Parathyroid adenoma (tissue), 2 donors: Measurements from ENCODE around the gene RAB19.

ENCODE experiments used
- H2AFZ ChIP-seq: fragments of 300-600 bp; sonication (generic); one replicate; pipeline ENCODE4 v1.7.0; 2017; ENCODE audit warnings: antibody characterized with exemption, mild to moderate bottlenecking
- H3K27ac ChIP-seq: fragments of 300-600 bp; sonication (generic); one replicate; pipeline ENCODE4 v1.7.0; 2017
- H3K27me3 ChIP-seq: fragments of 300-600 bp; sonication (generic); one replicate; pipeline ENCODE4 v1.7.0; 2017; ENCODE audit warnings: low read length; ENCODE audit not compliant: control insufficient read depth, insufficient read depth
- H3K36me3 ChIP-seq: fragments of 300-600 bp; sonication (generic); one replicate; pipeline ENCODE4 v1.7.0; 2017; ENCODE audit warnings: low read length; ENCODE audit not compliant: control insufficient read depth, insufficient read depth
- H3K4me1 ChIP-seq: fragments of 300-600 bp; sonication (generic); one replicate; pipeline ENCODE4 v1.7.0; 2017; ENCODE audit warnings: control low read depth
- H3K4me2 ChIP-seq: fragments of 300-600 bp; sonication (generic); one replicate; pipeline ENCODE4 v1.7.0; 2017; ENCODE audit warnings: low read length
- H3K4me3 ChIP-seq: fragments of 300-600 bp; sonication (generic); one replicate; pipeline ENCODE4 v1.7.0; 2017; ENCODE audit warnings: low read depth, low read length
- H3K79me2 ChIP-seq: fragments of 300-600 bp; sonication (generic); one replicate; pipeline ENCODE4 v1.7.0; 2017; ENCODE audit warnings: control low read depth
- H3K9ac ChIP-seq: fragments of 300-600 bp; sonication (generic); one replicate; pipeline ENCODE4 v1.7.0; 2017; ENCODE audit warnings: mild to moderate bottlenecking
- H3K9me3 ChIP-seq: fragments of 300-600 bp; sonication (generic); one replicate; pipeline ENCODE4 v1.7.0; 2017; ENCODE audit warnings: low read length; ENCODE audit not compliant: control insufficient read depth
- TF ChIP-seq, protein P1 (sequence below): fragments of 300-600 bp; sonication (generic); IDR thresholded peaks from one replicate; pipeline ENCODE4 v1.7.0; 2017; ENCODE audit warnings: antibody characterized with exemption, mild to moderate bottlenecking
- donor health status: primary hyperparathyroidism.

RAB19 gene

DNA sequence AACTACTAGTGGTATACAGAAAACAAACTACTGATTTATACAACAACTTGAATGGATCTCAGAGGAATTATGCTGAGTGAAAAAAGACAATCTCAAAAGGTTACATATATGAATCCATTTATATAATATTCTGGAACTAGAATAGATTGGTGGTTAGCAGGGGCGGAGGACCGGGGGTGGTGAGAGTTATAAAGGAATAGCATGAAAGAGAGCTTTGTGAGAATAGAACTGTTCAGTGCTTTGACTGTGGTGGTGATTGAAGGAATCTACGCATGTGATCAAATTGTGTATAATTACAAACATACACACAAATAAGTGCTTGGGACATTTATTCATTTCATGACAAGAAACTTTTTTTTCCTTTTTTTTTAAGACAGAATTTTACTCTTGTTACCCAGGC, 19.6 kb downstream of the RAB19 start:
- Histone ChIP-seq H3K79me2 (no peaks in the 10 kb centered on the region), H3K4me2 (no peak overlapping the region), H3K4me3 (no peak overlapping the region), H3K4me1 (no peaks in the 10 kb centered on the region), H3K9me3 (no peaks in the 10 kb centered on the region), H3K27ac (no peak overlapping the region), H3K36me3 (no peaks in the 10 kb centered on the region), H2AFZ (no peak overlapping the region), H3K27me3 (no peaks in the 10 kb centered on the region), H3K9ac (no peak overlapping the region)
- TF ChIP-seq, protein P1, sequence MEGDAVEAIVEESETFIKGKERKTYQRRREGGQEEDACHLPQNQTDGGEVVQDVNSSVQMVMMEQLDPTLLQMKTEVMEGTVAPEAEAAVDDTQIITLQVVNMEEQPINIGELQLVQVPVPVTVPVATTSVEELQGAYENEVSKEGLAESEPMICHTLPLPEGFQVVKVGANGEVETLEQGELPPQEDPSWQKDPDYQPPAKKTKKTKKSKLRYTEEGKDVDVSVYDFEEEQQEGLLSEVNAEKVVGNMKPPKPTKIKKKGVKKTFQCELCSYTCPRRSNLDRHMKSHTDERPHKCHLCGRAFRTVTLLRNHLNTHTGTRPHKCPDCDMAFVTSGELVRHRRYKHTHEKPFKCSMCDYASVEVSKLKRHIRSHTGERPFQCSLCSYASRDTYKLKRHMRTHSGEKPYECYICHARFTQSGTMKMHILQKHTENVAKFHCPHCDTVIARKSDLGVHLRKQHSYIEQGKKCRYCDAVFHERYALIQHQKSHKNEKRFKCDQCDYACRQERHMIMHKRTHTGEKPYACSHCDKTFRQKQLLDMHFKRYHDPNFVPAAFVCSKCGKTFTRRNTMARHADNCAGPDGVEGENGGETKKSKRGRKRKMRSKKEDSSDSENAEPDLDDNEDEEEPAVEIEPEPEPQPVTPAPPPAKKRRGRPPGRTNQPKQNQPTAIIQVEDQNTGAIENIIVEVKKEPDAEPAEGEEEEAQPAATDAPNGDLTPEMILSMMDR, result no peak

DNA sequence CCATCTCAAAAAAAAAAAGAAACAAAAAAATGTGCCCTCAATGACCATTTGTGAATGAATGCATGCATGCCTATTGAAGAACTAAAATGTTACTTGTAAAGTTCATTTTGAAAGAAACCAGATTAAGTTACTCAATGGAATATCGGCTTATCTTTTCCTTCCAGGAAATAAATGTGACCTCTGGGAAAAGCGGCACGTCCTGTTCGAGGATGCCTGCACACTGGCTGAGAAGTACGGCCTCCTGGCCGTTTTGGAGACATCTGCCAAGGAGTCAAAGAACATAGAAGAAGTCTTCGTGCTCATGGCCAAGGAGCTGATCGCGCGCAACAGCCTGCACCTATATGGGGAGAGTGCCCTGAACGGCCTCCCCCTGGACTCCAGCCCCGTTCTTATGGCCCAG, 21.9 kb downstream of the RAB19 start:
- Histone ChIP-seq H3K9me3 (no peaks in the 10 kb centered on the region), H3K27me3 (no peaks in the 10 kb centered on the region), H3K9ac (no peak overlapping the region), H3K27ac (no peak overlapping the region), H2AFZ (no peak overlapping the region), H3K79me2 (no peaks in the 10 kb centered on the region), H3K36me3 (no peaks in the 10 kb centered on the region), H3K4me2 (no peak overlapping the region), H3K4me1 (no peaks in the 10 kb centered on the region), H3K4me3 (no peak overlapping the region)
- TF ChIP-seq, protein P1, result no peak

DNA sequence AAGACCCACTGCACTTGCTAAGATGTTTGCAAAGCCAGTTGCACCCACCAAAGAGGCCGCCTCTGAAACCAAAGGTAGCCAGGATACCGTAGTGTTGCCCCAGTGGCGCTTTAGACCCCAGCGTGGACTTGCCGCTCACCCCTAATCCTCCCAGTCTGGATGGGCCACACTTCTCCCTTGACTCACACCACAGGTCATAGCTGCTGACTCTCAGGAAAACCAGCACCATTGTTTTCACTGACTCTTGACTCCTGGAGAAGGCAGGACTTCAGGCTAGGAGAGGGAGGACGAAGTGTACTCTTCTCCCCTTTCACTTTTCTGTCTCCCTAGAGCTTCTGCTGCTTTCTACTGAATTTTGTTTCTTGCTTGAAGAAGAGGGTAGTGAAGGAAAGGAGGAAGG, 22.3 kb downstream of the RAB19 start:
- H3K9me3 ChIP-seq, result no peaks in the 10 kb centered on the region
- no peaks in the 10 kb centered on the region for H3K4me1 ChIP-seq
- H3K4me2 ChIP-seq, result no peak overlapping the region
- H3K27ac ChIP-seq, result no peak overlapping the region
- no peak overlapping the region for H3K4me3 ChIP-seq
- no peaks in the 10 kb centered on the region for H3K27me3 ChIP-seq
- no peaks in the 10 kb centered on the region for H3K36me3 ChIP-seq
- TF ChIP-seq, protein P1, result no peak
- H2AFZ ChIP-seq, result no peak overlapping the region
- no peak overlapping the region for H3K9ac ChIP-seq
- no peaks in the 10 kb centered on the region for H3K79me2 ChIP-seq

DNA sequence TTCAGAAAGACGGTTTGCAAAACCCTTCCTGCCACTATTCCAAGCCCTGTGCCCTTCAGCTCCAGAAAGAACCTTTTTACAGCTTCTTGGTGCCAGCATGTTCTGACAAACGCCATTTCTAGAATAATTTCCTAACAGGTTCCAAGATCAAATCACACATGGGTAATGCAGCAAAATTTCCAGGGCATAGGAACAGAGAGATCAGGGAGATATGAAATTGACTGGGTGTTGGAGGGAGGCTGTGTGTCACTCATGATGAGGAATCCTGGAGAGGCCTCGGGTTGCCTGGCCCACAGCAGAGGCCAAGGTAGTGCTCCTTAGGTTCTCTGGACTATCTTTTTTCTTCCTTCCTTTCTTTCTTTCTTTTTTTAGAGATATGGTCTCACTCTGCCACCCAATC, 29.5 kb downstream of the RAB19 start:
- Histone ChIP-seq H3K4me3 (no peak overlapping the region), H3K9ac (no peak overlapping the region), H3K4me1 (peaks cover 5% of the 10 kb centered on the region), H3K27ac (no peak overlapping the region), H3K4me2 (no peak overlapping the region), H3K79me2 (no peaks in the 10 kb centered on the region), H3K36me3 (no peaks in the 10 kb centered on the region), H3K9me3 (no peaks in the 10 kb centered on the region), H3K27me3 (no peaks in the 10 kb centered on the region), H2AFZ (peak overlapping the region; percentile 43)
- TF ChIP-seq, protein P1, result no peak

DNA sequence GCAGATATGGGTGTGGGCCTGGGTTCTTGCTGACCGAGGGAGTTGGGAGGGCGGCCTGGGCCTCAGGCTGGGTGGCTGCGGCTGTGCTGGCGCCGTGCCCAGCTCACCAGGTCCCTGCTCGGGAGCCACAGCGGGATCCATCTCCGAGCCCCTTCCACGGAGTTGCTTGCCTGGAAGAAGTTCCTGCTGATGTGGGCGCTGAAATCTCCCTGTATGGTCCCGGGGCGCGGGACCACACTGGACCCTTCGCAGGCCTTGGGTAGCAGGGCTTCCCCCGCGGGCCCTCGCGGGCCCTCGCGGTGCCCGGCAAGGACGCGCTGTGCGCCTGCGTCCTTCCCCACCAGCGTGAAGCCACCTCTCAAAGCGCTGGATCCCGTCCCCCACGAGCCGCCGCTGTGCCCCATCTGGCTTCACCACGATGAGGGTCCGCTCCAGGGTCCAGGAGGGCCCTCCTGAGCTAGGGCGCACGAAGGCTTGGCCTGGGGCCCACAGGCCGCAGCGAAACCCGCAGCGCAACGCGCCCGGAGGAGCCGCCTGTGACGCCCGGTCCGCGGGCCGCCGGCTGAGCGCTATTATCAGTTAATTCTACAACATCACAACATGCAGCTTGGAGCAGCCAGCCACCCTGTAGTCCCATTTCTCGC, 31.5 kb downstream of the RAB19 start:
- Histone ChIP-seq H3K9me3 (no peaks in the 10 kb centered on the region), H2AFZ (peak overlapping the region; percentile 30), H3K79me2 (no peaks in the 10 kb centered on the region), H3K27ac (no peak overlapping the region), H3K4me3 (no peak overlapping the region), H3K27me3 (no peaks in the 10 kb centered on the region), H3K4me1 (peaks cover 5% of the 10 kb centered on the region), H3K36me3 (no peaks in the 10 kb centered on the region), H3K4me2 (no peak overlapping the region), H3K9ac (no peak overlapping the region)
- TF ChIP-seq, protein P1, result no peak
